ENCODE data around the gene COX6B2.
"Not testable (repeated sequence)": the region's sequence is repeated elsewhere in the genome, so short reads cannot be mapped to it uniquely, and the experiment has no call there.

Gene COX6B2

DNA sequence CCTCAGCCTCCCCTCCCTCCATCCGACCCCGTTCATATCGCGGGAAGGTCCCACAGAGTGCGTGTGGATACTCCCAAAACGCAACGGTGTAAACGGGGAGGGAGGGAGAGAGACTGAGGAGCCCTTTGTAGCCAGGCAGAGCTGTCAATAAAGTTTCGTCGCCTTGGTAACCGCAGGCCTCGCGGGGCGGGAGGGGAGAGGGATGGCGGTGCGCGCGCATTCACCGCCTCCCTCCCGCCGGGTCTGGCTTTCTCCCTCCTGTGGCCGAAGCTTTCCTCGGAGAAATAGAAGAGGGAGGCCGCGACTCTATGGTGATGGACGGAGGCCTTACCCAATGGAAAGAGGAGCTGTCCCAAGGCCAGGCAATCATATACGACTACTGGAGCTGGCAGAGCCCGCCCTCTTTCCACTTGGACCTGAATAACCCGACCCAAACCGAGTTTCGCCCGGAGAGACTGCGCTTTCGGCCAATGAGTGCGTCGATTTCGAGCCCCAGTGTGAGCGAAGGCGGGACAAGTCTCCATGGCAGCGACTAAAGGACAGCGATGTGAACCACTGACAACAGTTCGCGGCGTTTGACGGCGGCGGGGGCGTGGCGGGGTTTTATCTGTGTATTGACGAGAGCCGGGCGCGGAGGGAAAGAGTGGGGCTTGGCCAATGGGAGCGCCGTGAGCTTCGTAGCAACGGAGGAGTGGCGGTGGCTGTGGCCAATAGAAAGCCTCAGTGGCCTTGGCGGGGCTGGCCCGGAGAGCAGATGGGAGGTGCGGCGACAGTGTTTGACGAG lies 15.2 kb downstream of the COX6B2 start, which contains the start of gene KMT5C:
Gene KMT5C, plus strand, starts transcription at position 772 of the 784 bp plus-strand sequence. CDS start 2,061 bp downstream, outside the sequence.
- DNase-seq (ENCODE audit: low read depth): peak; percentile 100
- TF ChIP-seq, protein P1, sequence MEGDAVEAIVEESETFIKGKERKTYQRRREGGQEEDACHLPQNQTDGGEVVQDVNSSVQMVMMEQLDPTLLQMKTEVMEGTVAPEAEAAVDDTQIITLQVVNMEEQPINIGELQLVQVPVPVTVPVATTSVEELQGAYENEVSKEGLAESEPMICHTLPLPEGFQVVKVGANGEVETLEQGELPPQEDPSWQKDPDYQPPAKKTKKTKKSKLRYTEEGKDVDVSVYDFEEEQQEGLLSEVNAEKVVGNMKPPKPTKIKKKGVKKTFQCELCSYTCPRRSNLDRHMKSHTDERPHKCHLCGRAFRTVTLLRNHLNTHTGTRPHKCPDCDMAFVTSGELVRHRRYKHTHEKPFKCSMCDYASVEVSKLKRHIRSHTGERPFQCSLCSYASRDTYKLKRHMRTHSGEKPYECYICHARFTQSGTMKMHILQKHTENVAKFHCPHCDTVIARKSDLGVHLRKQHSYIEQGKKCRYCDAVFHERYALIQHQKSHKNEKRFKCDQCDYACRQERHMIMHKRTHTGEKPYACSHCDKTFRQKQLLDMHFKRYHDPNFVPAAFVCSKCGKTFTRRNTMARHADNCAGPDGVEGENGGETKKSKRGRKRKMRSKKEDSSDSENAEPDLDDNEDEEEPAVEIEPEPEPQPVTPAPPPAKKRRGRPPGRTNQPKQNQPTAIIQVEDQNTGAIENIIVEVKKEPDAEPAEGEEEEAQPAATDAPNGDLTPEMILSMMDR (IDR thresholded peaks at IDR 0.05; ENCODE audit: low read length, missing control alignments): peak; percentile 33
- peak within 1 kb of the TSS; percentile 77 for H3K4me3 ChIP-seq (replicated peaks; ENCODE audit: low read depth, low read length)

DNA sequence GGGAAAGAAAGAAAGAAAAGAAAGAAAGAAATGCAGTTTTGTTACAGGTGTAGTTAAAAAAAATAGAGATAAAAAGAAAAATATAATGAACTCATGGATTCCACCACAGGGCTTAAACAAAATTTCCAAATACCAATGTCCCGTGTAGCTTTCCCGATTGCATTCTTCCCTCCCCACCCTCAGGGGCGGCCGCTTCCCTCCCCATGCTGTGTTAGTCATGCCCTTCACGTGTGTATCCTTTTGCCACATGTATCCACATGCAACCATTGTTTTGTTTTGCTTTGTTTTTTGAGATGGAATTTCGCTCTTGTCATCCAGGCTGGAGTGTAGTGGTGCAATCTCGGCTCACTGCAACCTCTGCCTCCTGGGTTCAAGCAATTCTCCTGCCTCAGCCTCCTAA lies 18.4 kb downstream of the COX6B2 start:
- H3K4me3 ChIP-seq (replicated peaks; ENCODE audit: low read depth, low read length): no peak overlapping the region
- TF ChIP-seq, protein P1 (IDR thresholded peaks at IDR 0.05; ENCODE audit: low read length, missing control alignments): no peak
- DNase-seq (ENCODE audit: low read depth): no peak

DNA sequence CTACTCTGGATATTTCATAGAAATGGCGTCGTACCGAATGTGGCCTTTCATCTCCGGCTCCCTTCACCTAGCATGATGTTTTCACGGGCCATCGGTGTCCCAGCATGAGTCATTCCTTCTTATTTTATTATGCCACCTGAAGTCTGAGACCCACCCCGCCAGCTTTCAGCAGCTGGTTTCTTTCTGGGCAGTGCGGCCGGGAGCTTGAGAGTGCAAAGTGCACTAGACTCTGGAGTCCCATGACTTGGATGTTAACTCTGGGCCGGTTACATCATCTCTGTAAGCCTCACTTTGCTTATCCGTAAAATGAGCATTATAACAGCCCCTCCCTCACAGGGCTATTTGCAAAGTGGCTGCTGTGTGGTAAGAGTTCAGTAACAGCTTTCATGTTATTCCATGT lies 20.6 kb downstream of the COX6B2 start:
- TF ChIP-seq, protein P1 (IDR thresholded peaks at IDR 0.05; ENCODE audit: low read length, missing control alignments): no peak
- no peak for DNase-seq (ENCODE audit: low read depth)
- H3K4me3 ChIP-seq (replicated peaks; ENCODE audit: low read depth, low read length): no peak overlapping the region

DNA sequence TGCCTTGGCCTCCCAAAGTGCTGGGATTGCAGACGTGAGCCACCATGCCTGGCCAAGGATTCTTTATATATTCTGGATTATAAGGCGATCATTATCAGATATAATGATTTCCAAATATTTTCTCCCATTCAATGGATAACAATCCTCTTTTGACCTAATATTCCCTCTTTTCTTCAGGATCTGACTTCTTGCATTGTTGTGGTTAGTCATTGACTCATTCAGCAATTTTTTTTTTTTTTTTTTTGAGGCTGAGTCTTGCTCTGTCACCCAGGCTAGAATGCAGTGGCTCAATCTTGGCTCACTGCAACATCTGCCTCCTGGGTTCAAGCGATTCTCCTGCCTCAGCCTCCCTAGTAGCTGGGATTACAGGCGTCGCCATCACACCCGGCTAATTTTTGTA lies 24.7 kb downstream of the COX6B2 start:
- H3K4me3 ChIP-seq (replicated peaks; ENCODE audit: low read depth, low read length): not testable (repeated sequence)
- DNase-seq (ENCODE audit: low read depth): peak; percentile 42

DNA sequence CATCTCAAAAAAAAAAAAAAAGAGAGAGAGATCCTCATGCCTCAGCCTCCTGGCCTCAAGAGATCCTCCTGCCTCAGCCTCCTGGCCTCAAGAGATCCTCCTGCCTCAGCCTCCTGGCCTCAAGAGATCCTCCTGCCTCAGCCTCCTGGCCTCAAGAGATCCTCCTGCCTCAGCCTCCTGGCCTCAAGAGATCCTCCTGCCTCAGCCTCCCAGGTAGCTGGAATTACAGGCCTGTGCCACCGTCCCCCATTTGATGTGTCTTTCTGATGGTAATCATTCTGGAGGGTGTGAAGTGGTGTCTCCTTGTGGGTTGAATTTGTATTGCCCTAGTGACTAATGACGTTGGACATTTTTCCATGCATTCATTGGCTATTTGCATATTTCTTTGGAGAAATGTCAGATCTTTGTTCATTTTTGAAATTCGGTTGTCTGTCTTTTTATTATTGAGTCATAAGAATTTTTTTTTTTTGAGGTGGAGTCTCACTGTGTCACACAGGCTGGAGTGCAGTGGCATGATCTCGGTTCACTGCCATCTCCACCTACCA lies 25.7 kb downstream of the COX6B2 start:
- DNase-seq (ENCODE audit: low read depth); H3K4me3 ChIP-seq (replicated peaks; ENCODE audit: low read depth, low read length): not testable (repeated sequence)

DNA sequence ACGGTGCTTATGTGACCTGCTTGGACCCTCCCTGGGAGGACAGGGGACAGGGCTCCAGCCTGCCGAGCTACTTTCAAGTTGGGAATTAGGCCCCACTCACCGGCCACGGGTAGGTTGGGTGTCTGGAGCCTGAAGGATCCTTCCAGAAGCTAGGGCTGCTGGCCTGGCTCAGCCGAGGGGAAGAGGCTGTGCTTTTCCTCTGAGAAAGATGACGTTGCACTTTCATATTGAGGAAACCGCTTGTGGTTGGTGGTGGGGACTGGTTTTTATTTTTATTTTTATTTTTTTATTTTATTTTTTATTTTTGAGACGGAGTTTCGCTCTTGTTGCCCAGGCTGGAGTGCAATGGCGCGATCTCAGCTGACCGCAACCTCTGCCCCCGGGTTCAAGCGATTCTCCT lies 29.3 kb downstream of the COX6B2 start, which contains the start of gene TMEM150B:
Gene TMEM150B, minus strand, starts transcription at position 170 of the 400 bp plus-strand sequence. CDS start 4,305 bp downstream, outside the sequence.
- no peak for DNase-seq (ENCODE audit: low read depth)
- H3K4me3 ChIP-seq (replicated peaks; ENCODE audit: low read depth, low read length): no peak within 1 kb of the TSS
- TF ChIP-seq, protein P1 (IDR thresholded peaks at IDR 0.05; ENCODE audit: low read length, missing control alignments): no peak

DNA sequence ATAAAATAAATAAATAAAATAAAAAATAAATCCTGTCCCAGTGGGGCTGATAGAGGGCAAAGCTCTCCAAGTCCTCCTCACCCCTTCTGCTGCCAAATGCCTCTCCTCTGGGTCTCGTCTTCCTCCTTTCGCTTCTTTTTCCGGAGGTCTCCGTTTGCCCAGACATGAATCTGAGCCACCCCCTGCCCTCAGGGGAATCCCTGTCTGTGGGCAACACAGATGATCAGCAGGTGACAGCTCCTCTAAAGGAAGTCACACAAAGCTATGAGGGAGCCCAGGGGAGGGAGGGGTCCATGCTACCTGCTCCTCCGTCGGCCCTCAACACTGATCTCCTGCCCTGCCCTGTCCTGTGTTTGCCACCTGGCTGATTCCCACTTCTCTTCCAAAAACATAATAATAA lies 29.9 kb downstream of the COX6B2 start:
- no peak for DNase-seq (ENCODE audit: low read depth)
- H3K4me3 ChIP-seq (replicated peaks; ENCODE audit: low read depth, low read length): no peak overlapping the region
- TF ChIP-seq, protein P1 (IDR thresholded peaks at IDR 0.05; ENCODE audit: low read length, missing control alignments): no peak

All from fibroblast of pulmonary artery (primary cell).